ENCODE measurements around the gene TANK.

DNA sequence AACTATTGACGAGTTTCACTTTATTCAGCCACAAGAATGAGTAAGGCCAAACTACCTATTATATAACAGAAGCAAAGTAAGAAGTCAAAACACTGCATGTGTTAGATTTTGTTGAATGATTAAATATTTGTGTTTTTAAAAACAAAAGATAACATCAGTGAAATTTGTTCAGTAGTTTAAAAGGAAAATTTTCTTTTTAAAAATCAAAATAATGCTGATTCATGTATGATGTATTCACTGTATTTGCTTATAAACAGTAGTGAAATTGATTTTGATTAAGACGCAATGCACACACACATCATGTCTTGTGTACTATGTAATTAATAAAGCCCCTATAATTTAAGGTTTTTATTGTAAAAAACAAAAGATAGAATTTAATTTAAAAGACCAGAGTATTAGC, 74.4 kb downstream of the TANK start:
- TF ChIP-seq EZH2 (IDR thresholded peaks at IDR 0.05) = no peak
- TF ChIP-seq POLR2AphosphoS5 (IDR thresholded peaks at IDR 0.05; ENCODE audit: borderline replicate concordance, low read depth, low read length) = no peak

All from SK-N-MC (cell line).